ENCODE measurements around the gene COMT.

COMT gene

GRCh38 chr22:19948057-19948760 is 6.6 kb downstream of the COMT start:
- H3K4me3 ChIP-seq (ENCODE audit: control insufficient read depth, low read depth, low read length) = no peak overlapping the region
- no peak for TF ChIP-seq CTCF (conservative IDR thresholded peaks at IDR 0.05; ENCODE audit: control insufficient read depth, insufficient read depth, low read depth, low read length)
- no peak for DNase-seq (ENCODE audit: low read depth)

GRCh38 chr22:19951346-19951745 is 9.8 kb downstream of the COMT start:
- no peak overlapping the region for H3K4me3 ChIP-seq (ENCODE audit: control insufficient read depth, low read depth, low read length)
- no peak for DNase-seq (ENCODE audit: low read depth)
- no peak for TF ChIP-seq CTCF (conservative IDR thresholded peaks at IDR 0.05; ENCODE audit: control insufficient read depth, insufficient read depth, low read depth, low read length)

- no peak overlapping the region for H3K4me3 ChIP-seq (ENCODE audit: control insufficient read depth, low read depth, low read length)
- no peak for DNase-seq (ENCODE audit: low read depth)
- TF ChIP-seq CTCF (conservative IDR thresholded peaks at IDR 0.05; ENCODE audit: control insufficient read depth, insufficient read depth, low read depth, low read length) = no peak
Measured at GRCh38 chr22:19955241-19956128, 13.9 kb downstream of the COMT start.

GRCh38 chr22:19957445-19957844 is 15.9 kb downstream of the COMT start:
- TF ChIP-seq CTCF (conservative IDR thresholded peaks at IDR 0.05; ENCODE audit: control insufficient read depth, insufficient read depth, low read depth, low read length) = no peak
- no peak overlapping the region for H3K4me3 ChIP-seq (ENCODE audit: control insufficient read depth, low read depth, low read length)
- no peak for DNase-seq (ENCODE audit: low read depth)

GRCh38 chr22:19958083-19959042 is 16.8 kb downstream of the COMT start:
- H3K4me3 ChIP-seq (ENCODE audit: control insufficient read depth, low read depth, low read length) = peak overlapping the region; percentile 37
- no peak for TF ChIP-seq CTCF (conservative IDR thresholded peaks at IDR 0.05; ENCODE audit: control insufficient read depth, insufficient read depth, low read depth, low read length)
- DNase-seq (ENCODE audit: low read depth) = peak; percentile 74

- peak overlapping the region; percentile 37 for H3K4me3 ChIP-seq (ENCODE audit: control insufficient read depth, low read depth, low read length)
Measured at GRCh38 chr22:19959043-19959586, 17.5 kb downstream of the COMT start.

More at GRCh38 chr22:19959043-19959586, 17.5 kb downstream of the COMT start:
- no peak for TF ChIP-seq CTCF (conservative IDR thresholded peaks at IDR 0.05; ENCODE audit: control insufficient read depth, insufficient read depth, low read depth, low read length)
- peak; percentile 66 for DNase-seq (ENCODE audit: low read depth)

Data from fibroblast of mammary gland (primary cell).